ENCODE results near the gene SRGAP1.

The SRGAP1 gene

DNA sequence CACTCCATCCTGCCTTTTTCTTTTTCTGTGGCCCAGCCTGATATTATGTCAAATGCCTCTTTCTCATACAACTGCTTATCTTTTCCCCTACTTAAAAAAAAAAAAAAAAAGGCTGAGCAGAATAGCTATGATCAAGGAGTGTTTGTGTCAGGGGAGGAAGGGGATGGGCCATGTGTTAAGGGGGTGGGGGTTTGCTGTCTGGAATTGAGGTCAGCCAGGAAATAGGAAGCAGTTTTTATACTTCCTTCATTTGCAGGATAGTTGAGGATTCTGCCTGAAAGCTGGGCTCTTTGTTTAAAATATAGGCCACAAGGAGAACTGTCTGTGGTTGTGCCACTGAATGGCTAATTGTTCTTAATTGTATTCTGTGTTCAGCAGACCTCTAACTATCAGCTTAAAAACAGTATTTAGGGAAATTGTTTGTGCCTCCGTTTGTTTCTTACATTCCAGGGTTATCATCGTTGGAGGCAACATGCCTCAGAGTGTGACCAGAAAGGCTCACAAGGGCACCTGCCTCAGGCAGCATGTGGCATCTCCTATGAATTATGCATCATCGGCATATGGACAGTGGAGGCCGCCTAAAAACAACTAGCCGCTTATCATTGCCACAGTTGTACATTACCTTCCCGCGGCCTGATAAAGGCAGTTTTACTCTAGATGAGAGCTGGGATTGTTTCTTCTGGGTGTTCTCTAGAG, 96.0 kb downstream of the SRGAP1 start:
- TF ChIP-seq, protein P1, sequence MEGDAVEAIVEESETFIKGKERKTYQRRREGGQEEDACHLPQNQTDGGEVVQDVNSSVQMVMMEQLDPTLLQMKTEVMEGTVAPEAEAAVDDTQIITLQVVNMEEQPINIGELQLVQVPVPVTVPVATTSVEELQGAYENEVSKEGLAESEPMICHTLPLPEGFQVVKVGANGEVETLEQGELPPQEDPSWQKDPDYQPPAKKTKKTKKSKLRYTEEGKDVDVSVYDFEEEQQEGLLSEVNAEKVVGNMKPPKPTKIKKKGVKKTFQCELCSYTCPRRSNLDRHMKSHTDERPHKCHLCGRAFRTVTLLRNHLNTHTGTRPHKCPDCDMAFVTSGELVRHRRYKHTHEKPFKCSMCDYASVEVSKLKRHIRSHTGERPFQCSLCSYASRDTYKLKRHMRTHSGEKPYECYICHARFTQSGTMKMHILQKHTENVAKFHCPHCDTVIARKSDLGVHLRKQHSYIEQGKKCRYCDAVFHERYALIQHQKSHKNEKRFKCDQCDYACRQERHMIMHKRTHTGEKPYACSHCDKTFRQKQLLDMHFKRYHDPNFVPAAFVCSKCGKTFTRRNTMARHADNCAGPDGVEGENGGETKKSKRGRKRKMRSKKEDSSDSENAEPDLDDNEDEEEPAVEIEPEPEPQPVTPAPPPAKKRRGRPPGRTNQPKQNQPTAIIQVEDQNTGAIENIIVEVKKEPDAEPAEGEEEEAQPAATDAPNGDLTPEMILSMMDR (IDR thresholded peaks at IDR 0.05; ENCODE audit: insufficient read depth, low read depth, low read length, missing control alignments): no peak
- no peak for DNase-seq (ENCODE audit: low read depth)
- no peak overlapping the region for H3K4me3 ChIP-seq (ENCODE audit: low read depth, low read length)

DNA sequence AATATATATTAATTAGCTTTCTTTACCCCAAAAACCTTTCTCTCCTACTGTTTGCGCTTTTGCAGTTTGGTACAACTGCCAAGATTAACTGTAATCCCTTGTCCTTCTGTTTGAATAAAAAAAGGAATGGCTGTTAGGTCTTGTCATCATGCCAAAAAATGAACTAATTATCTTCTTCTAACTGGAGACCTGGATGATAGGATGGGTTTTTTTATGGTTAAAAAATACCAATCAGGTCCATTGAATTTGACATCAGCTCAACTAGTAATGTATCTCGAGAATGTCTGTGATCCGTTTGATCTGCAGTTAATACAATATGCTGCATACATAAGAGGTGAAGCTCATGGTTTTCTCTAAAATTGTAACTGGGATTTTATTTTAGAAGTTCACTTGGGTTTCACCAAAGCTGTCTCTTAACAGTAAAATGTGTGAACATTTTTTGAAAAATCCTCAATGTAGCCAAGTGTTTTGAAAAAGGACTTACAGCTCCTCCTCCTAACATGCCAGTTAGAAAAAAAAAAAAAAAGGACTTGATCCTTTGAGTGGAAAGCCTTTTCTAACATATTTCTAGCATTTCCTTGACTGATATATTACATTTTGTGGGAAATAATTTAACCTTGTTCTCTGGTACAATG, 96.8 kb downstream of the SRGAP1 start:
- no peak overlapping the region for H3K4me3 ChIP-seq (ENCODE audit: low read depth, low read length)
- TF ChIP-seq, protein P1 (IDR thresholded peaks at IDR 0.05; ENCODE audit: insufficient read depth, low read depth, low read length, missing control alignments): no peak
- no peak for DNase-seq (ENCODE audit: low read depth)

DNA sequence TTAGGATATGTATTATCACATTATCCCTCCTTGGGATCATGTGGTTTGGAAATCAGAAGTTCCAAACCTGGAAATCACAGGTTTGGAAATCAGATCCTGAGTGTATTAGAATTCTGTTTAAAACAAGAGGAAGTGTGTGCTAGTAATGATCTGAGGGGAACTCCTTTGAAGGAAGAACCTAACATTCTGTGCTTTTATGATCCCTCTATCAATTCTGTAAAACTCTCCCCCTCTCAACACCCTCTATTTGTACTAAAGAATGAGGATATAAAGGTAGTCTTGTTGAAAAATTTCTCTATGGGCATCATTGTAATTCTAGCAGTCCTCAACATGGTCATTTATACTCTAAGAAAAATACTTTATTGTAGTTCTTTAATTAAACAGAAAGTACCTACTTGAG, 97.4 kb downstream of the SRGAP1 start:
- DNase-seq (ENCODE audit: low read depth): no peak
- H3K4me3 ChIP-seq (ENCODE audit: low read depth, low read length): no peak overlapping the region
- TF ChIP-seq, protein P1 (IDR thresholded peaks at IDR 0.05; ENCODE audit: insufficient read depth, low read depth, low read length, missing control alignments): no peak

DNA sequence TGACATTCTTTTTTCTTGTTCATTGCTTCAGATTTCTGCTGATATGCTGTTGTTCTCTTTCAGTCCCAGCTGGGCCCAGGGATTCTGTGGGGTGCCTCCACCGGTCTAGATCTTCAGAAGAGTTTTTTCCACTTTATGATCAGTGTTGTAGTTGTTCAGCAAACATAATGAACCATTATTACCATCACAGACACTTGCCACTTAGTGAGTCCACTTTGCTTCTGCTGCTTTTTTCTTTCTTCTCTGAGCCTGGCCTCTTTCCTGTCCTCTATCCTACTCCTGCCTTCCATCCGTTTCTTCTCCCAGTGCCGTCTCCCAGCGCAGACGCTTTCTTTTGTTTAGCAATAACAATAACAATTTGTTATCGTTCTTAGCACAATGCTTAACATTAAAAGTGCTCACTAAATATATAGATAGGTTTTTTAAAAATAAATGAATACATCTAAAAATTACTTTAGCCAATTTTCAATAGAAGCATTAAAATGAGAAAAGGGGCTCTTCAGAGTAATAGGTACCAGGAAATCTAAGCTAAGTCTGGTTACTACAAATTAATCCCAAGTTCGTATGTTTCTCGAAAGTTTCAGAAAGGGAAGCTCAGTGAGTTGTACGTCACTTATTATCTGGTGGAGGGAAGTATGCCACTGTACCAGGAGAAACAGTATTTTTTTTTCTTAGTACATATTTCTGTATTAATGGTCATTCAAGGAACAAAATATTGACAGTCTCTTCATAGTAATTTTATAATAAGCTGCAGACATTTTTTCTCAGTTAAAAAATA, 98.2 kb downstream of the SRGAP1 start:
- H3K4me3 ChIP-seq (ENCODE audit: low read depth, low read length): no peak overlapping the region
- TF ChIP-seq, protein P1 (IDR thresholded peaks at IDR 0.05; ENCODE audit: insufficient read depth, low read depth, low read length, missing control alignments): no peak

DNA sequence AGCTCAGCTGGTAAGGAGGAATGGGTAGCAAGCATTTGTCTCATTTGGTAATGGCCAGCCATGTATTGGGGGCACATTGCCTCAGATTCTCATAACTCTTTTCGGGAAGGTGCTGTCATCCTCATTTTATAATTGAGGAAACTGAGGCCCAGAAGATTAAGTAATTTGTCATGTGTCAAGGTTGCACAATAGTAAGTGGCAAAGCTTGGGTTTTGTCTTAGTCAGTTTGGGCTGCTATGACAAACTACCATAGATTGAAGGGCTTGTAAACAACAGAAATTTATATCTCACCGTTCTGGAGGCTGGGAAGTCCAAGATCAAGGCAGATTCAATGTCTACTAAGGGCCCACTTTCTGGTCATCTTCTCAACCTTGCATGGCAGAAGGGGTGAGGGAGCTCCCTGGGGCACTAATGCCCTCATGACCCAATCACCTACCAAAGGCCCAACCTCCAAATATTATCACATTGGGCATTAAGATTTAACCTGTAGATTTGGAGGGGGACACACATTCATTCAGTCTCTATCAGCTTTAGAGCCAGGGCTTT, 99.6 kb downstream of the SRGAP1 start:
- TF ChIP-seq, protein P1 (IDR thresholded peaks at IDR 0.05; ENCODE audit: insufficient read depth, low read depth, low read length, missing control alignments): no peak
- no peak for DNase-seq (ENCODE audit: low read depth)
- no peak overlapping the region for H3K4me3 ChIP-seq (ENCODE audit: low read depth, low read length)

More for the DNA sequence above, 98.2 kb downstream of the SRGAP1 start:
- no peak for DNase-seq (ENCODE audit: low read depth)

DNA sequence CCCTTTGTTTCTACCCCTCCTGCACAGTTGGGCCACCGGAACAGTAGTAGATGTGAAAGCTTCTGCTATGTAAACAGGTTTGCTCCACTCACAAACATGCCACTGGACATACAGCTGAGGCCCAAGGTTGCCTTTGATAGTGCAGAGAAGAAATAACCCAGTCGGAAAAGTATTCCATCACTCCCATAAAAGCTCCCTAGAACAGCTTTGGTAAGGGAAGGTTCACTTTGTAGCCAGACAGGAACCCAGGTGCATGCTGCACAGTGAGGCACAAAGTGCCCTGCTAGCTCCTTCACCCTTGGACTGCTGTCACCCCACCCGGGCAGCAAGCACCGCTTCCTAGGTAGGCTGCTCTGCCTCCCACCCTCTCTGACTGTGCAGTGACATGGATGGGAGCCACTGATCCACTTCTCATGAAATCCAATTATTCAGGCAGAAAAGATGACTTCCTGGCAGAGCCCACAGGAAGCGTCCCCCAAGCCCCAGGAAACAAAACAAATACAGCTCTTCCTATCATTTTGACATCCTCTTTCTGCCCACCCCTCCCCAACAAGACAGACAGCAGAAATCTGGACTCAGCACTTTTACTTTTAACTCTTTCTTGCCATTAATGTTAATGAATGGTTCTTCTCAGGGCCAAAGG, 100.2 kb downstream of the SRGAP1 start:
- no peak overlapping the region for H3K4me3 ChIP-seq (ENCODE audit: low read depth, low read length)
- no peak for DNase-seq (ENCODE audit: low read depth)

More for the DNA sequence above, 100.2 kb downstream of the SRGAP1 start:
- TF ChIP-seq, protein P1 (IDR thresholded peaks at IDR 0.05; ENCODE audit: insufficient read depth, low read depth, low read length, missing control alignments): no peak
